Measurements from ENCODE around the gene CACHD1. TPM values are rescaled to one million over a fixed set of nuclear protein-coding genes. Genes with fewer than 3 reads are reported as not detected.

The CACHD1 gene
- total and polyA plus RNA-seq, 5 donors from 2014 or later, result 0.22 to 0.46 (median 0.27) TPM; not detected in 1

GRCh38 chr1:64655861-64656260 is 185.9 kb downstream of the CACHD1 start:
- H3K27ac ChIP-seq (ENCODE audit: insufficient read depth, low read length, poor library complexity, severe bottlenecking), result no peak overlapping the region
- no peak overlapping the region for H3K4me3 ChIP-seq (ENCODE audit: low read depth, low read length)
- no peak for DNase-seq
- peaks cover 5% of the 10 kb centered on the region for H3K27me3 Mint-ChIP-seq
- no peaks in the 10 kb centered on the region for H3K4me1 Mint-ChIP-seq
- no peaks in the 10 kb centered on the region for H3K4me1 ChIP-seq (ENCODE audit: control insufficient read depth, insufficient read depth, low read length, poor library complexity, severe bottlenecking)
- no peaks in the 10 kb centered on the region for H3K9me3 ChIP-seq (ENCODE audit: control insufficient read depth in 2 of 2, low read length in 2 of 2)
- H3K36me3 ChIP-seq (ENCODE audit: control insufficient read depth, insufficient read depth, low read length), result no peaks in the 10 kb centered on the region
- no peak overlapping the region for H3K4me3 Mint-ChIP-seq
- H3K27ac Mint-ChIP-seq, result no peak overlapping the region
- H3K27me3 ChIP-seq (ENCODE audit: control insufficient read depth, insufficient read depth, low read length), result peaks cover 3% of the 10 kb centered on the region
- no peak for ATAC-seq (ENCODE audit: low read depth in 2 of 2)
- no peaks in the 10 kb centered on the region for H3K36me3 Mint-ChIP-seq
- H3K9me3 Mint-ChIP-seq, result no peaks in the 10 kb centered on the region

GRCh38 chr1:64659478-64660138 is 189.7 kb downstream of the CACHD1 start:
- H3K27ac ChIP-seq (ENCODE audit: insufficient read depth, low read length, poor library complexity, severe bottlenecking), result no peak overlapping the region
- H3K4me3 ChIP-seq (ENCODE audit: low read depth, low read length), result no peak overlapping the region
- Mint-ChIP-seq H3K9me3 (no peaks in the 10 kb centered on the region), H3K4me1 (no peaks in the 10 kb centered on the region), H3K27ac (no peak overlapping the region), H3K27me3 (peaks cover 5% of the 10 kb centered on the region), H3K4me3 (no peak overlapping the region), H3K36me3 (no peaks in the 10 kb centered on the region)
- ATAC-seq (ENCODE audit: low read depth in 2 of 2) (no peak), DNase-seq (no peak)
- H3K4me1 ChIP-seq (ENCODE audit: control insufficient read depth, insufficient read depth, low read length, poor library complexity, severe bottlenecking), result no peaks in the 10 kb centered on the region
- peaks cover 2% of the 10 kb centered on the region for H3K27me3 ChIP-seq (ENCODE audit: control insufficient read depth, insufficient read depth, low read length)
- H3K36me3 ChIP-seq (ENCODE audit: control insufficient read depth, insufficient read depth, low read length), result no peaks in the 10 kb centered on the region
- no peaks in the 10 kb centered on the region for H3K9me3 ChIP-seq (ENCODE audit: control insufficient read depth in 2 of 2, low read length in 2 of 2)

GRCh38 chr1:64663668-64664067 is 193.7 kb downstream of the CACHD1 start:
- no peaks in the 10 kb centered on the region for H3K4me1 ChIP-seq (ENCODE audit: control insufficient read depth, insufficient read depth, low read length, poor library complexity, severe bottlenecking)
- peaks cover 2% of the 10 kb centered on the region for H3K27me3 ChIP-seq (ENCODE audit: control insufficient read depth, insufficient read depth, low read length)
- Mint-ChIP-seq H3K4me3 (no peak overlapping the region), H3K36me3 (no peaks in the 10 kb centered on the region), H3K9me3 (no peaks in the 10 kb centered on the region), H3K4me1 (no peaks in the 10 kb centered on the region), H3K27ac (no peak overlapping the region), H3K27me3 (no peaks in the 10 kb centered on the region)
- H3K27ac ChIP-seq (ENCODE audit: insufficient read depth, low read length, poor library complexity, severe bottlenecking), result no peak overlapping the region
- H3K36me3 ChIP-seq (ENCODE audit: control insufficient read depth, insufficient read depth, low read length), result no peaks in the 10 kb centered on the region
- DNase-seq (peak in 1 of 3 donors; percentile 34), ATAC-seq (ENCODE audit: low read depth in 2 of 2) (no peak)
- H3K9me3 ChIP-seq (ENCODE audit: control insufficient read depth in 2 of 2, low read length in 2 of 2), result no peaks in the 10 kb centered on the region
- H3K4me3 ChIP-seq (ENCODE audit: low read depth, low read length), result no peak overlapping the region

GRCh38 chr1:64664299-64664698 is 194.4 kb downstream of the CACHD1 start:
- Mint-ChIP-seq H3K36me3 (no peaks in the 10 kb centered on the region), H3K27me3 (no peaks in the 10 kb centered on the region), H3K4me3 (no peak overlapping the region), H3K27ac (no peak overlapping the region), H3K4me1 (no peaks in the 10 kb centered on the region), H3K9me3 (no peaks in the 10 kb centered on the region)
- Histone ChIP-seq H3K27me3 (ENCODE audit: control insufficient read depth, insufficient read depth, low read length) (no peaks in the 10 kb centered on the region), H3K27ac (ENCODE audit: insufficient read depth, low read length, poor library complexity, severe bottlenecking) (no peak overlapping the region), H3K36me3 (ENCODE audit: control insufficient read depth, insufficient read depth, low read length) (no peaks in the 10 kb centered on the region), H3K9me3 (ENCODE audit: control insufficient read depth in 2 of 2, low read length in 2 of 2) (no peaks in the 10 kb centered on the region), H3K4me1 (ENCODE audit: control insufficient read depth, insufficient read depth, low read length, poor library complexity, severe bottlenecking) (no peaks in the 10 kb centered on the region), H3K4me3 (ENCODE audit: low read depth, low read length) (no peak overlapping the region)
- no peak for ATAC-seq (ENCODE audit: low read depth in 2 of 2)
- no peak for DNase-seq

- Histone ChIP-seq H3K4me3 (ENCODE audit: low read depth, low read length) (no peak overlapping the region), H3K4me1 (ENCODE audit: control insufficient read depth, insufficient read depth, low read length, poor library complexity, severe bottlenecking) (no peaks in the 10 kb centered on the region), H3K36me3 (ENCODE audit: control insufficient read depth, insufficient read depth, low read length) (no peaks in the 10 kb centered on the region), H3K9me3 (ENCODE audit: control insufficient read depth in 2 of 2, low read length in 2 of 2) (no peaks in the 10 kb centered on the region), H3K27ac (ENCODE audit: insufficient read depth, low read length, poor library complexity, severe bottlenecking) (no peak overlapping the region), H3K27me3 (ENCODE audit: control insufficient read depth, insufficient read depth, low read length) (peaks cover 1% of the 10 kb centered on the region)
- Mint-ChIP-seq H3K4me3 (no peak overlapping the region), H3K27me3 (no peaks in the 10 kb centered on the region), H3K4me1 (no peaks in the 10 kb centered on the region), H3K9me3 (no peaks in the 10 kb centered on the region), H3K27ac (no peak overlapping the region), H3K36me3 (no peaks in the 10 kb centered on the region)
- DNase-seq, result no peak
- no peak for ATAC-seq (ENCODE audit: low read depth in 2 of 2)
These were observed 199.3 kb downstream of the CACHD1 start for GRCh38 chr1:64669098-64669675.

- no peak overlapping the region for H3K27ac Mint-ChIP-seq
- H3K9me3 Mint-ChIP-seq, result no peaks in the 10 kb centered on the region
- H3K9me3 ChIP-seq (ENCODE audit: control insufficient read depth in 2 of 2, low read length in 2 of 2), result no peaks in the 10 kb centered on the region
- ATAC-seq (ENCODE audit: low read depth in 2 of 2), result no peak
- peaks cover 5% of the 10 kb centered on the region for H3K27me3 ChIP-seq (ENCODE audit: control insufficient read depth, insufficient read depth, low read length)
- no peaks in the 10 kb centered on the region for H3K36me3 ChIP-seq (ENCODE audit: control insufficient read depth, insufficient read depth, low read length)
- peak in 1 of 3 donors; percentile 23 for DNase-seq
- H3K4me3 ChIP-seq (ENCODE audit: low read depth, low read length), result no peak overlapping the region
- peaks cover 6% of the 10 kb centered on the region for H3K27me3 Mint-ChIP-seq
- no peaks in the 10 kb centered on the region for H3K4me1 ChIP-seq (ENCODE audit: control insufficient read depth, insufficient read depth, low read length, poor library complexity, severe bottlenecking)
- H3K4me1 Mint-ChIP-seq, result no peaks in the 10 kb centered on the region
- no peak overlapping the region for H3K27ac ChIP-seq (ENCODE audit: insufficient read depth, low read length, poor library complexity, severe bottlenecking)
- no peaks in the 10 kb centered on the region for H3K36me3 Mint-ChIP-seq
- no peak overlapping the region for H3K4me3 Mint-ChIP-seq
These were observed 205.9 kb downstream of the CACHD1 start for GRCh38 chr1:64675718-64676345.

- H3K4me1 ChIP-seq (ENCODE audit: control insufficient read depth, insufficient read depth, low read length, poor library complexity, severe bottlenecking), result no peaks in the 10 kb centered on the region
- H3K36me3 Mint-ChIP-seq, result no peaks in the 10 kb centered on the region
- H3K4me3 Mint-ChIP-seq, result no peak overlapping the region
- peaks cover 5% of the 10 kb centered on the region for H3K27me3 ChIP-seq (ENCODE audit: control insufficient read depth, insufficient read depth, low read length)
- H3K27ac ChIP-seq (ENCODE audit: insufficient read depth, low read length, poor library complexity, severe bottlenecking), result no peak overlapping the region
- peaks cover 6% of the 10 kb centered on the region for H3K27me3 Mint-ChIP-seq
- H3K9me3 Mint-ChIP-seq, result no peaks in the 10 kb centered on the region
- ATAC-seq (ENCODE audit: low read depth in 2 of 2) (no peak), DNase-seq (no peak)
- no peaks in the 10 kb centered on the region for H3K9me3 ChIP-seq (ENCODE audit: control insufficient read depth in 2 of 2, low read length in 2 of 2)
- no peak overlapping the region for H3K4me3 ChIP-seq (ENCODE audit: low read depth, low read length)
- no peak overlapping the region for H3K27ac Mint-ChIP-seq
- H3K36me3 ChIP-seq (ENCODE audit: control insufficient read depth, insufficient read depth, low read length), result no peaks in the 10 kb centered on the region
- no peaks in the 10 kb centered on the region for H3K4me1 Mint-ChIP-seq
These were observed 206.5 kb downstream of the CACHD1 start for GRCh38 chr1:64676386-64676785.

- Histone ChIP-seq H3K4me3 (ENCODE audit: low read depth, low read length) (no peak overlapping the region), H3K9me3 (ENCODE audit: control insufficient read depth in 2 of 2, low read length in 2 of 2) (no peaks in the 10 kb centered on the region), H3K36me3 (ENCODE audit: control insufficient read depth, insufficient read depth, low read length) (no peaks in the 10 kb centered on the region), H3K27me3 (ENCODE audit: control insufficient read depth, insufficient read depth, low read length) (peaks cover 5% of the 10 kb centered on the region), H3K4me1 (ENCODE audit: control insufficient read depth, insufficient read depth, low read length, poor library complexity, severe bottlenecking) (no peaks in the 10 kb centered on the region), H3K27ac (ENCODE audit: insufficient read depth, low read length, poor library complexity, severe bottlenecking) (no peak overlapping the region)
- Mint-ChIP-seq H3K4me1 (no peaks in the 10 kb centered on the region), H3K27ac (no peak overlapping the region), H3K9me3 (no peaks in the 10 kb centered on the region), H3K27me3 (peaks cover 10% of the 10 kb centered on the region), H3K4me3 (no peak overlapping the region), H3K36me3 (no peaks in the 10 kb centered on the region)
- DNase-seq (no peak), ATAC-seq (ENCODE audit: low read depth in 2 of 2) (no peak)
These were observed 207.6 kb downstream of the CACHD1 start for GRCh38 chr1:64677532-64677931.
